Measurements from ENCODE around the gene ABCA4. TPM values are rescaled to one million over a fixed set of nuclear protein-coding genes. Genes with fewer than 3 reads are reported as not detected.

Gene ABCA4
- total and polyA plus RNA-seq, 7 donors, result 0.03 to 0.32 (median 0.09) TPM; not detected in 2

DNA sequence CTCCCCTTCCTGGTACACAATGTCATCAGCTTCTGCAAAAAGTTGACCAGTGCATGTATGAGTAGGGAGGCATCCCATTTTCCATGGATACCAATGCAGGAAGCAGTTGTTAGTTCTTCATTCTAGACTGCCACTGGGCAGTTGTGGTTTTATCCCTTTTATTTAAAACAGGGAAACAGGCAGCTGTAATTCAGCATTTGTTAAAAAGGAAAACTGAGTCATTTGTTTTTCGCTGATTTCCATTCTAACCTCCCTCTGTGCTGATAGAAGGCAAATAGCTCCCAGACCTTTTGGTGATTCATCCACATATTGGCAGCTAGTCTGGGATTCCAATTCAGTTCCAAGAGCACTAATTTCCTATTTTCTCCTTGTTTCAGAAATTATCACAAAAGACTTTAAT lies 21.1 kb upstream of the ABCA4 start:
- DNase-seq, result no peak
- ATAC-seq, result no peak
- H3K36me3 ChIP-seq (ENCODE audit: insufficient read depth in 1 of 2, low read depth in 1 of 2), result no peaks in the 10 kb centered on the region
- H3K4me1 ChIP-seq, result no peaks in the 10 kb centered on the region
- TF ChIP-seq, protein P1, sequence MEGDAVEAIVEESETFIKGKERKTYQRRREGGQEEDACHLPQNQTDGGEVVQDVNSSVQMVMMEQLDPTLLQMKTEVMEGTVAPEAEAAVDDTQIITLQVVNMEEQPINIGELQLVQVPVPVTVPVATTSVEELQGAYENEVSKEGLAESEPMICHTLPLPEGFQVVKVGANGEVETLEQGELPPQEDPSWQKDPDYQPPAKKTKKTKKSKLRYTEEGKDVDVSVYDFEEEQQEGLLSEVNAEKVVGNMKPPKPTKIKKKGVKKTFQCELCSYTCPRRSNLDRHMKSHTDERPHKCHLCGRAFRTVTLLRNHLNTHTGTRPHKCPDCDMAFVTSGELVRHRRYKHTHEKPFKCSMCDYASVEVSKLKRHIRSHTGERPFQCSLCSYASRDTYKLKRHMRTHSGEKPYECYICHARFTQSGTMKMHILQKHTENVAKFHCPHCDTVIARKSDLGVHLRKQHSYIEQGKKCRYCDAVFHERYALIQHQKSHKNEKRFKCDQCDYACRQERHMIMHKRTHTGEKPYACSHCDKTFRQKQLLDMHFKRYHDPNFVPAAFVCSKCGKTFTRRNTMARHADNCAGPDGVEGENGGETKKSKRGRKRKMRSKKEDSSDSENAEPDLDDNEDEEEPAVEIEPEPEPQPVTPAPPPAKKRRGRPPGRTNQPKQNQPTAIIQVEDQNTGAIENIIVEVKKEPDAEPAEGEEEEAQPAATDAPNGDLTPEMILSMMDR (IDR thresholded peaks at IDR 0.05), result no peak
- no peaks in the 10 kb centered on the region for H3K27me3 ChIP-seq (ENCODE audit: insufficient read depth in 3 of 3, low read length in 2 of 3)
- H3K4me3 ChIP-seq, result no peak overlapping the region
- no peak overlapping the region for H3K27ac ChIP-seq
- intact Hi-C loops (cut with DNase I), result no loop called here
- WGBS, 3 donors, result 67 to 68% (median 68%) methylated on average over 1 of the region's 1 CpG
- no peaks in the 10 kb centered on the region for H3K9me3 ChIP-seq

DNA sequence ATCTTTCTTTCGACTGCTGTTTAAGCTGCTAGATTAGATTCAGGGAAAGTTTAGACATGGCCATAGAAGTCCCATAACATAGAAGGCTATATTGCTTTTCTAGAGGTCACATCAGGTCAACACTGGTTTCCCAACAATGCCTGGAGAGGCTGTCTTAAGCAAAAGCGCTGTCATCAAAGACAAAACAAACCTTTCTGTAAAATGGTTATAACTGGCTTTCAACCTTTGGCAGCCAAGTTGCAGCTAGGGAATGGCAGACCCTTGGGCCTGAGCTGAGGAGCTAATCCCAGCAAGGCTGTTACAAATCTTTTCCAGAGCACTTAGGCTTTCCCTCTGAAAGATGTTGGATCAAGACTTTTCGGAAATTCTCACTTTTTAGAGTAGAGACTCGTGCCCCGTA lies 11.2 kb upstream of the ABCA4 start:
- Histone ChIP-seq H3K36me3 (ENCODE audit: insufficient read depth in 1 of 2, low read depth in 1 of 2) (no peaks in the 10 kb centered on the region), H3K27ac (no peak overlapping the region), H3K9me3 (no peaks in the 10 kb centered on the region), H3K4me3 (no peak overlapping the region), H3K27me3 (ENCODE audit: insufficient read depth in 3 of 3, low read length in 2 of 3) (no peaks in the 10 kb centered on the region), H3K4me1 (no peaks in the 10 kb centered on the region)
- DNase-seq, result no peak
- TF ChIP-seq, protein P1 (IDR thresholded peaks at IDR 0.05), result no peak
- WGBS, 3 donors, result 93 to 96% (median 95%) methylated on average over 5 of the region's 5 CpGs
- no peak for ATAC-seq
- intact Hi-C loops (cut with DNase I), result no loop called here

- no peaks in the 10 kb centered on the region for H3K9me3 ChIP-seq
- H3K36me3 ChIP-seq (ENCODE audit: insufficient read depth in 1 of 2, low read depth in 1 of 2), result no peaks in the 10 kb centered on the region
- TF ChIP-seq, protein P1 (IDR thresholded peaks at IDR 0.05), result no peak
- H3K27ac ChIP-seq, result no peak overlapping the region
- no peaks in the 10 kb centered on the region for H3K27me3 ChIP-seq (ENCODE audit: insufficient read depth in 3 of 3, low read length in 2 of 3)
- H3K4me3 ChIP-seq, result no peak overlapping the region
- intact Hi-C loops (cut with DNase I), result no loop called here
- WGBS, 3 donors, result 74 to 82% (median 80%) methylated on average over 8 of the region's 8 CpGs
- ATAC-seq, result no peak
- no peak for DNase-seq
- H3K4me1 ChIP-seq, result no peaks in the 10 kb centered on the region
Measured at GRCh38 chr1:94130851-94131595, 10.1 kb upstream of the ABCA4 start.

GRCh38 chr1:94126651-94127050 lies 5.7 kb upstream of the ABCA4 start:
- Histone ChIP-seq H3K27ac (no peak overlapping the region), H3K4me1 (no peaks in the 10 kb centered on the region), H3K4me3 (no peak overlapping the region), H3K27me3 (ENCODE audit: insufficient read depth in 3 of 3, low read length in 2 of 3) (no peaks in the 10 kb centered on the region), H3K36me3 (ENCODE audit: insufficient read depth in 1 of 2, low read depth in 1 of 2) (no peaks in the 10 kb centered on the region), H3K9me3 (no peaks in the 10 kb centered on the region)
- intact Hi-C loops (cut with DNase I), result no loop called here
- no peak for DNase-seq
- whole genome bisulfite sequencing, 3 donors, result 50 to 62% (median 53%) methylated on average over 3 of the region's 3 CpGs
- TF ChIP-seq, protein P1 (IDR thresholded peaks at IDR 0.05), result no peak
- ATAC-seq, result no peak
